Upper lobe of left lung (tissue), 4 donors: ENCODE results near the gene ADRA2A.

Source experiments
- EP300 ChIP-seq, 4 donors: sonication (generic); formaldehyde crosslinking; IDR thresholded peaks; one replicate each; pipeline ENCODE4 v1.5.1; 2017; ENCODE audit warnings: antibody characterized with exemption in 4 of 4, control low read depth in 2 of 4
- POLR2A ChIP-seq, 4 donors: fragments of 450-650 bp; IDR thresholded peaks; one replicate each; pipeline ENCODE4 v1.5.1; 2016 to 2017; ENCODE audit warnings: antibody characterized with exemption in 4 of 4, mild to moderate bottlenecking in 2 of 4
- POLR2AphosphoS5 ChIP-seq, 2 donors: sonication (generic); formaldehyde crosslinking; IDR thresholded peaks; one replicate each; pipeline ENCODE4 v1.5.1; 2017; ENCODE audit warnings: antibody characterized with exemption in 2 of 2
- TF ChIP-seq, protein P1 (sequence below), 6 experiments: fragments of 450-650 bp in 4 of 6; fragments of 200-600 bp in 2 of 6; sonication (generic) in 2 of 6; IDR thresholded peaks; one replicate each; pipeline ENCODE4 v1.5.1; 2016 to 2019; ENCODE audit warnings: antibody characterized with exemption in 6 of 6

GRCh38 chr10:111086574-111086973, 9.7 kb downstream of the ADRA2A start:
- TF ChIP-seq, protein P1, sequence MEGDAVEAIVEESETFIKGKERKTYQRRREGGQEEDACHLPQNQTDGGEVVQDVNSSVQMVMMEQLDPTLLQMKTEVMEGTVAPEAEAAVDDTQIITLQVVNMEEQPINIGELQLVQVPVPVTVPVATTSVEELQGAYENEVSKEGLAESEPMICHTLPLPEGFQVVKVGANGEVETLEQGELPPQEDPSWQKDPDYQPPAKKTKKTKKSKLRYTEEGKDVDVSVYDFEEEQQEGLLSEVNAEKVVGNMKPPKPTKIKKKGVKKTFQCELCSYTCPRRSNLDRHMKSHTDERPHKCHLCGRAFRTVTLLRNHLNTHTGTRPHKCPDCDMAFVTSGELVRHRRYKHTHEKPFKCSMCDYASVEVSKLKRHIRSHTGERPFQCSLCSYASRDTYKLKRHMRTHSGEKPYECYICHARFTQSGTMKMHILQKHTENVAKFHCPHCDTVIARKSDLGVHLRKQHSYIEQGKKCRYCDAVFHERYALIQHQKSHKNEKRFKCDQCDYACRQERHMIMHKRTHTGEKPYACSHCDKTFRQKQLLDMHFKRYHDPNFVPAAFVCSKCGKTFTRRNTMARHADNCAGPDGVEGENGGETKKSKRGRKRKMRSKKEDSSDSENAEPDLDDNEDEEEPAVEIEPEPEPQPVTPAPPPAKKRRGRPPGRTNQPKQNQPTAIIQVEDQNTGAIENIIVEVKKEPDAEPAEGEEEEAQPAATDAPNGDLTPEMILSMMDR (IDR thresholded peaks at IDR 0.05): no peak
- TF ChIP-seq POLR2A (IDR thresholded peaks at IDR 0.05) (no peak), EP300 (IDR thresholded peaks at IDR 0.05) (no peak), POLR2AphosphoS5 (IDR thresholded peaks at IDR 0.05) (no peak)
